ENCODE data around the gene KCNA2.

Gene KCNA2

DNA sequence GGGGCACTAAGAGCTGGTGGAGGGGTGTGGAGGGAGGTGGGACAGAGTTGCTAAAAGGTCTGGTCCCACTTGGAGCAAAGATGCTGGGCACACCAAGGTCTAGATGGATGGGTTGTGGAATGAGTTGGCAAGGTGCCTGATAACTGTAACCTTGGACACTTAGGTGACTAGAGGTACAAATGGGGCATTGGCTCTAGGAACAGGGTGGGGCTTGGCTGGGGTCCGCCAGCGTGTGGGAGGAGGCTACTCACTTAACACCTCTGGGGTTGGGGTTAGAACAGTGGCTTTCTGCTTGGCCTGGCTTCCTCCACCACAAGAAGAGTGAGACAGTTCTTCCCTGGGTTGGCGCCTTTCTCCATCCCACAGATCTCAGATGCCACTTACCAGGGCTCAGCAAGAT is 17.2 kb downstream of the KCNA2 start:
- TF ChIP-seq, protein P1, sequence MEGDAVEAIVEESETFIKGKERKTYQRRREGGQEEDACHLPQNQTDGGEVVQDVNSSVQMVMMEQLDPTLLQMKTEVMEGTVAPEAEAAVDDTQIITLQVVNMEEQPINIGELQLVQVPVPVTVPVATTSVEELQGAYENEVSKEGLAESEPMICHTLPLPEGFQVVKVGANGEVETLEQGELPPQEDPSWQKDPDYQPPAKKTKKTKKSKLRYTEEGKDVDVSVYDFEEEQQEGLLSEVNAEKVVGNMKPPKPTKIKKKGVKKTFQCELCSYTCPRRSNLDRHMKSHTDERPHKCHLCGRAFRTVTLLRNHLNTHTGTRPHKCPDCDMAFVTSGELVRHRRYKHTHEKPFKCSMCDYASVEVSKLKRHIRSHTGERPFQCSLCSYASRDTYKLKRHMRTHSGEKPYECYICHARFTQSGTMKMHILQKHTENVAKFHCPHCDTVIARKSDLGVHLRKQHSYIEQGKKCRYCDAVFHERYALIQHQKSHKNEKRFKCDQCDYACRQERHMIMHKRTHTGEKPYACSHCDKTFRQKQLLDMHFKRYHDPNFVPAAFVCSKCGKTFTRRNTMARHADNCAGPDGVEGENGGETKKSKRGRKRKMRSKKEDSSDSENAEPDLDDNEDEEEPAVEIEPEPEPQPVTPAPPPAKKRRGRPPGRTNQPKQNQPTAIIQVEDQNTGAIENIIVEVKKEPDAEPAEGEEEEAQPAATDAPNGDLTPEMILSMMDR (IDR thresholded peaks at IDR 0.05; ENCODE audit: low read depth, low read length): no peak

DNA sequence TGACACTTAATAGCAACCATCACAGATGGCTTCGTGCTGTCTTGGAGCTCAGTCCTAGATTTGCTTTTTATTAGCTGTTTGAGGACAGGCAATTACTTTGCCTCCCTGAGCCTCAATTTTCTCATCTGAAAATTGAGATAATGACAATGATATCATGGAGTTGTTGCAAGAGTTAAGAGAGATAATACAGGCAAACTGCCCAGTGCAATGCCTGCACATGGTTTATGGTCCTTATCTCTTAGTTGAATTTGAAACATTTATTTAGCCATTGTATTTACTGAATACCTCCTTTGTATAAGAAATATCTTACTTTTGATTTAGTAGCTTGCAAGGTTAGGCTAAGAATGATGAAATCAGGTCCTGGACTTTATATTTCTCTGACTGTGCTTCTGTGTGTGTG is 17.7 kb downstream of the KCNA2 start:
- H3K9me3 ChIP-seq (ENCODE audit: severe bottlenecking): no peaks in the 10 kb centered on the region
- H3K36me3 ChIP-seq: no peaks in the 10 kb centered on the region
- H3K4me3 ChIP-seq (ENCODE audit: low read depth, low read length): no peak overlapping the region
- no peak overlapping the region for H3K27ac ChIP-seq
- DNase-seq: no peak
- TF ChIP-seq, protein P1 (IDR thresholded peaks at IDR 0.05; ENCODE audit: low read depth, low read length): no peak
- no peaks in the 10 kb centered on the region for H3K27me3 ChIP-seq (ENCODE audit: insufficient read depth, low read depth, severe bottlenecking)

More for the DNA sequence above, 17.2 kb downstream of the KCNA2 start:
- no peaks in the 10 kb centered on the region for H3K27me3 ChIP-seq (ENCODE audit: insufficient read depth, low read depth, severe bottlenecking)
- H3K36me3 ChIP-seq: no peaks in the 10 kb centered on the region
- no peaks in the 10 kb centered on the region for H3K9me3 ChIP-seq (ENCODE audit: severe bottlenecking)
- H3K4me3 ChIP-seq (ENCODE audit: low read depth, low read length): no peak overlapping the region
- H3K27ac ChIP-seq: no peak overlapping the region
- no peak for DNase-seq

DNA sequence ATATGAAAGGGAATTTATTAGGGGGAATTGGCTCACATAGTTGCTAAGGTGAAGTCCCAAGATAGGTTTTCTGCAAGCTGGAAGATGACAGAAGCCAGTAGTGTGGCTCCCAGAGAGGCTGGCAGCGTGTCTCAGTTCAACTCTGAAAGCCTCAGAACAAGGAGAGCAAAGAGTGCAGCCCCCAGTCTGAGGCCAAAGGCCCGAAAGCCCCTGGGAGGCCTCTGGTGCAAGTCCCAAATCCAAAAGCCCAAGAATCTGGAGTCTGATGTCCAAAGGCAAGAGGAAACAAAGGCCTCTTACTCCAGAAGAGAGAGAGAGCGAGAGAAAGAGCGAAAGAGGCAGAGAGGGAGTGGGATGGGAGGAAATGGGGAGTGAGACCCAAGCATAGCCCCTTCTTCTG is 18.3 kb downstream of the KCNA2 start:
- no peak overlapping the region for H3K27ac ChIP-seq
- H3K36me3 ChIP-seq: no peaks in the 10 kb centered on the region
- DNase-seq: no peak
- TF ChIP-seq, protein P1 (IDR thresholded peaks at IDR 0.05; ENCODE audit: low read depth, low read length): no peak
- no peaks in the 10 kb centered on the region for H3K27me3 ChIP-seq (ENCODE audit: insufficient read depth, low read depth, severe bottlenecking)
- H3K9me3 ChIP-seq (ENCODE audit: severe bottlenecking): no peaks in the 10 kb centered on the region
- no peak overlapping the region for H3K4me3 ChIP-seq (ENCODE audit: low read depth, low read length)

DNA sequence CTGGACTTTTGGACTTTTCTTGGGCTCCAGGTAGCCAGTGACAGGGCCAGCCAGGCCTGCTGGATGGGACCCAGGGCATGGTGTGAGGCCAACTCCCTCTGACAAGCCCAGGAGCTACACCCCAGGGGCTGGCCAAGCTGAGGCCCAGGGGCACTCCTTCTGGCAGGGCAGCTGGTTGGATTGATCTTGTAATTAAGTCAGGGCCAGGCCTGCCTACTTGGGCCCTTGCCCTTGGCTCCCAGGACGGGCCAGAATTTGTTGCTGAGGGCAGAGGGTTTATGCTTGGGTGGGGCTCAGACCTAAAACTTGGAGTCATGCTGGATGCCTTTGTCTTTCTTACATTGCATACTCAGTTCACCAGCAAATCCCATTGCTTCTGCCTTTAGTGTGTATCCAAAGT is 20.7 kb downstream of the KCNA2 start:
- Histone ChIP-seq H3K4me3 (ENCODE audit: low read depth, low read length) (no peak overlapping the region), H3K36me3 (no peaks in the 10 kb centered on the region), H3K9me3 (ENCODE audit: severe bottlenecking) (no peaks in the 10 kb centered on the region), H3K27ac (no peak overlapping the region), H3K27me3 (ENCODE audit: insufficient read depth, low read depth, severe bottlenecking) (no peaks in the 10 kb centered on the region)
- no peak for DNase-seq
- TF ChIP-seq, protein P1 (IDR thresholded peaks at IDR 0.05; ENCODE audit: low read depth, low read length): no peak

DNA sequence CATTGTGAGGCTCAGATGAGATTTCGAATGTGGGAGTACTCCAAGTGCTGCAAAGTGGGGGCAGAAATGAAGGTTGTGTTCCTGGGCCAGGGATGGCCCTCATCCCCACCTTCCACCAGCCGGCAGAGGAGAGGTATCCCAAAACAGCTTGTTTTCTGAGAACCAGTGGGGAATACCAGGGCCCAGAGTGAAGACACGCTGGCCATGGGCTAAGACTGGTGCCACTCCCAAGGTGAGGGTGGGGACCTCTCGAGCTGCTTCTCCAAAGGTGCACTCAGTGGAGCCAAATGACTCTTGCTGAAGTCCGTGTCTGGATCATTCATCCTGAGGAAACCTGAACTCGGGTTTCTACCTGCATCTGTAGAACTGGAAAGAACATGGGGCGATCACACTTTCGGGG is 22.1 kb downstream of the KCNA2 start:
- Histone ChIP-seq H3K27ac (no peak overlapping the region), H3K9me3 (ENCODE audit: severe bottlenecking) (no peaks in the 10 kb centered on the region), H3K36me3 (no peaks in the 10 kb centered on the region), H3K4me3 (ENCODE audit: low read depth, low read length) (no peak overlapping the region), H3K27me3 (ENCODE audit: insufficient read depth, low read depth, severe bottlenecking) (no peaks in the 10 kb centered on the region)
- DNase-seq: no peak
- TF ChIP-seq, protein P1 (IDR thresholded peaks at IDR 0.05; ENCODE audit: low read depth, low read length): no peak

DNA sequence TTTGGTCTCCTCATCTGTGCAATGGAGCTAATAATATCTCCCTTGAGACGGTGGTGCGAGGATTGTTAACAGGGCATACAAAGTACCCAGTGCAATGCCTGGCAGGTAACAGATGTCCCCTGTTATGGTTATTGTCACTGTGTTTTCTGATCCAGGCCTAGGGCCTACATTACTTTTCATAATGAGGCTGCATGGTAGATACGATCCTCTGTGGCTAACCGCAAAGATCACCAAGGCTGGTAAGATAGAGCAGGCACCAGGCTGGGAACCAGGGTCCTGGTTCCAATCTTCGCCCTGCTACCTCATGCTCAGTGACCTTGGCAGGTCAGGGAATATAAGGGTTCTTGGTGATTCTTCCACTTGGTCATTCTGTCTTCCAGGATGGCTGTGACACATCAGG is 22.7 kb downstream of the KCNA2 start:
- no peaks in the 10 kb centered on the region for H3K27me3 ChIP-seq (ENCODE audit: insufficient read depth, low read depth, severe bottlenecking)
- TF ChIP-seq, protein P1 (IDR thresholded peaks at IDR 0.05; ENCODE audit: low read depth, low read length): no peak
- H3K27ac ChIP-seq: no peak overlapping the region
- H3K9me3 ChIP-seq (ENCODE audit: severe bottlenecking): no peaks in the 10 kb centered on the region
- no peak overlapping the region for H3K4me3 ChIP-seq (ENCODE audit: low read depth, low read length)
- no peaks in the 10 kb centered on the region for H3K36me3 ChIP-seq
- DNase-seq: no peak

Data from WERI-Rb-1 (cell line).